IMR-90 (cell line): ENCODE results near the gene KLHL34. TPM values are rescaled to one million over a fixed set of nuclear protein-coding genes. Genes with fewer than 3 reads are reported as not detected.

ENCODE experiments used
- ATAC-seq: fragments of 200-7000 bp; cut with Tn5 transposase; 2 replicates; pipeline ENCODE4 v1.9.1; 2020; ENCODE audit warnings: low read depth, mild to moderate bottlenecking, moderate library complexity
- BruUV-seq: library from RNA; stranded (reverse); fragments of 400-500 nt; replicated peaks from 2 replicates; lab custom pipeline; 2021; lab: Mats Ljungman, UMichigan
- CTCF ChIA-PET: fragments of 300-600 bp; formaldehyde crosslinking; extraction: SDS; loops from one replicate; lab custom pipeline; 2021; ENCODE audit warnings: antibody characterized with exemption; lab: Yijun Ruan, JAX
- POLR2A ChIA-PET: fragments of 300-600 bp; sonication (Branson Sonifier 250); formaldehyde crosslinking; loops from one replicate; lab custom pipeline; 2022; ENCODE audit warnings: antibody characterized with exemption; ENCODE audit not compliant: unreplicated experiment; lab: Charles Lee
- DNase-seq: peaks from one replicate; pipeline ENCODE4 v3.0.0; 2013
- H2AFZ ChIP-seq: replicated peaks from 2 replicates; pipeline ENCODE3; 2013; ENCODE audit warnings: low read length, mild to moderate bottlenecking; ENCODE audit not compliant: poor library complexity
- H2AK5ac ChIP-seq: 2 replicates; pipeline ENCODE4 v1.6.1; 2013; ENCODE audit warnings: low read depth, low read length, inconsistent platforms
- H2AK9ac ChIP-seq: replicated peaks from 2 replicates; pipeline ENCODE3; 2013; ENCODE audit warnings: mild to moderate bottlenecking, low read depth, low read length, moderate library complexity; ENCODE audit not compliant: poor library complexity
- H2BK120ac ChIP-seq: 2 replicates; pipeline ENCODE4 v1.6.1; 2013; ENCODE audit warnings: low read depth, low read length, inconsistent platforms
- H2BK15ac ChIP-seq: 3 replicates; pipeline ENCODE4 v1.6.1; 2013; ENCODE audit warnings: low read depth, low read length, inconsistent platforms
- H2BK20ac ChIP-seq: 2 replicates; pipeline ENCODE4 v1.6.1; 2013; ENCODE audit warnings: low read depth, mild to moderate bottlenecking, inconsistent platforms, low read length, moderate library complexity
- H2BK5ac ChIP-seq: 2 replicates; pipeline ENCODE4 v1.6.1; 2013; ENCODE audit warnings: mild to moderate bottlenecking, low read depth, low read length, inconsistent platforms; ENCODE audit not compliant: poor library complexity, severe bottlenecking
- H3K14ac ChIP-seq: replicated peaks from 2 replicates; pipeline ENCODE4 v1.6.1; 2013; ENCODE audit warnings: low read depth, low read length, inconsistent platforms
- H3K18ac ChIP-seq: 2 replicates; pipeline ENCODE4 v1.6.1; 2013; ENCODE audit warnings: low read depth, low read length, control low read depth
- H3K23ac ChIP-seq: 2 replicates; pipeline ENCODE4 v1.6.1; 2013; ENCODE audit warnings: low read depth, low read length, inconsistent platforms
- H3K27ac ChIP-seq: 2 replicates; pipeline ENCODE4 v1.5.1; 2013; ENCODE audit warnings: mild to moderate bottlenecking, control low read depth, low read length; ENCODE audit not compliant: insufficient read depth
- H3K27me3 ChIP-seq: 2 replicates; pipeline ENCODE4 v1.6.1; 2013; ENCODE audit warnings: low read length; ENCODE audit not compliant: control insufficient read depth, insufficient read depth
- H3K36me3 ChIP-seq: 2 replicates; pipeline ENCODE4 v1.6.1; 2013; ENCODE audit warnings: low read length, mixed read lengths; ENCODE audit not compliant: control insufficient read depth, insufficient read depth
- H3K4ac ChIP-seq: 2 replicates; pipeline ENCODE4 v1.6.1; 2013; ENCODE audit warnings: low read depth, low read length, inconsistent platforms
- H3K4me1 ChIP-seq: 2 replicates; pipeline ENCODE4 v1.6.1; 2013; ENCODE audit warnings: low read length, mixed read lengths; ENCODE audit not compliant: control insufficient read depth, insufficient read depth
- H3K4me2 ChIP-seq: 2 replicates; pipeline ENCODE4 v1.6.1; 2013; ENCODE audit warnings: low read depth, mild to moderate bottlenecking, control low read depth, low read length, moderate library complexity
- H3K4me3 ChIP-seq: 2 replicates; pipeline ENCODE4 v1.5.1; 2013; ENCODE audit warnings: low read depth, mild to moderate bottlenecking, control low read depth, low read length, moderate library complexity; ENCODE audit not compliant: insufficient read depth
- H3K56ac ChIP-seq: 2 replicates; pipeline ENCODE4 v1.6.1; 2013; ENCODE audit warnings: low read length, inconsistent platforms; ENCODE audit not compliant: insufficient read depth; ENCODE audit errors: extremely low read depth
- H3K79me1 ChIP-seq, 2 experiments: 2 replicates each; pipeline ENCODE4 v1.6.1; 2013; ENCODE audit warnings: low read length in 2 of 2, inconsistent platforms in 1 of 2, low read depth in 1 of 2
- H3K9ac ChIP-seq: 2 replicates; pipeline ENCODE4 v1.6.1; 2013; ENCODE audit warnings: low read depth, low read length, control low read depth
- H3K9me1 ChIP-seq: 2 replicates; pipeline ENCODE4 v1.6.1; 2013; ENCODE audit warnings: low read length, inconsistent platforms; ENCODE audit not compliant: insufficient read depth
- H3K9me3 ChIP-seq: 2 replicates; pipeline ENCODE4 v1.6.1; 2013; ENCODE audit warnings: low read length; ENCODE audit not compliant: control insufficient read depth, insufficient read depth
- H4K20me1 ChIP-seq: 2 replicates; pipeline ENCODE4 v1.6.1; 2013; ENCODE audit warnings: low read length, inconsistent platforms; ENCODE audit not compliant: insufficient read depth
- H4K5ac ChIP-seq: 2 replicates; pipeline ENCODE4 v1.6.1; 2013; ENCODE audit warnings: mild to moderate bottlenecking, low read depth, low read length, control low read depth
- H4K8ac ChIP-seq, 2 experiments: 2 replicates each; pipeline ENCODE4 v1.6.1; 2013; ENCODE audit warnings: low read depth in 2 of 2, low read length in 2 of 2, control low read depth in 1 of 2, inconsistent platforms in 1 of 2
- H4K91ac ChIP-seq: 2 replicates; pipeline ENCODE4 v1.6.1; 2013; ENCODE audit warnings: low read depth, low read length, inconsistent platforms; ENCODE audit not compliant: insufficient read depth
- BHLHE40 ChIP-seq: fragments of 150-350 bp; IDR thresholded peaks from 2 replicates; pipeline ENCODE4 v1.6.1; 2016; ENCODE audit warnings: mild to moderate bottlenecking, low read depth, low read length
- CEBPB ChIP-seq: IDR thresholded peaks from 2 replicates; pipeline ENCODE4 v1.6.1; 2012; ENCODE audit warnings: low read depth, low read length, improper control_type of control experiment
- CHD1 ChIP-seq: IDR thresholded peaks from 2 replicates; pipeline ENCODE4 v1.6.1; 2012; ENCODE audit warnings: low read depth, low read length, improper control_type of control experiment
- MAFK ChIP-seq: IDR thresholded peaks from 2 replicates; pipeline ENCODE4 v1.6.1; 2012; ENCODE audit warnings: low read depth, low read length, improper control_type of control experiment
- MAZ ChIP-seq: IDR thresholded peaks from 2 replicates; pipeline ENCODE4 v1.6.1; 2012; ENCODE audit warnings: low read depth, mild to moderate bottlenecking, low read length, improper control_type of control experiment, moderate library complexity, borderline replicate concordance
- MXI1 ChIP-seq: IDR thresholded peaks from 2 replicates; pipeline ENCODE4 v1.6.1; 2012; ENCODE audit warnings: low read depth, mild to moderate bottlenecking, low read length, moderate library complexity, borderline replicate concordance
- NFE2L2 ChIP-seq: fragments of 150-350 bp; IDR thresholded peaks from 2 replicates; pipeline ENCODE4 v1.6.1; 2016; ENCODE audit warnings: low read depth, mild to moderate bottlenecking, low read length
- POLR2A ChIP-seq: IDR thresholded peaks from 2 replicates; pipeline ENCODE4 v1.6.1; 2012; ENCODE audit warnings: mild to moderate bottlenecking, low read depth, low read length
- RAD21 ChIP-seq: IDR thresholded peaks from 2 replicates; pipeline ENCODE4 v1.6.1; 2012; ENCODE audit warnings: low read length, improper control_type of control experiment
- RCOR1 ChIP-seq: IDR thresholded peaks from 2 replicates; pipeline ENCODE4 v1.6.1; 2012; ENCODE audit warnings: mild to moderate bottlenecking, low read length, improper control_type of control experiment; ENCODE audit not compliant: insufficient replicate concordance
- SMC3 ChIP-seq: fragments of 150-350 bp; IDR thresholded peaks from 2 replicates; pipeline ENCODE4 v1.6.1; 2016; ENCODE audit warnings: low read depth, mild to moderate bottlenecking, antibody characterized with exemption, low read length, moderate library complexity
- WGBS, 2 experiments: methylation state at CpG; one replicate each; pipeline versions ENCODE4 v1.1.5 to v1.1.7; 2013; ENCODE audit warnings: missing lambda C conversion rate in 2 of 2; ENCODE audit not compliant: insufficient read length in 1 of 2; ENCODE audit errors: extremely low coverage in 2 of 2; 5-methylcytosine and 5-hydroxymethylcytosine counted together
- dilution Hi-C: fragments of 300-500 bp; cut with HindIII; formaldehyde crosslinking; loops from one replicate; pipeline ENCODE4 v1.14.3; 2018; ENCODE audit warnings: low sequenced_read_pairs; ENCODE audit not compliant: unreplicated experiment
- in situ Hi-C: fragments of 300-500 bp; cut with MboI; formaldehyde crosslinking; loops from 3 replicates; pipeline ENCODE4 v1.14.3; 2019; ENCODE audit warnings: low sequenced_read_pairs, inconsistent platforms, mixed read lengths
- intact Hi-C: fragments of 100-400 bp; cut with micrococcal nuclease; formaldehyde crosslinking; loops from 2 replicates; pipeline ENCODE4 v1.10.0; 2022
- polyA plus RNA-seq, 3 experiments: library from polyadenylated mRNA; depleted of rRNA; stranded (reverse); fragments of >200 nt; gene quantifications; 2 replicates each; pipeline ENCODE4 v1.2.3, GENCODE V29; 2012; ENCODE audit warnings: low replicate concordance in 1 of 3
- total RNA-seq: library from RNA; depleted of rRNA; stranded (reverse); fragments of >200 nt; gene quantifications from 2 replicates; pipeline ENCODE4 v1.2.3, GENCODE V29; 2012
- TF ChIP-seq, protein P1 (sequence below): fragments of 150-350 bp; IDR thresholded peaks from 2 replicates; pipeline ENCODE4 v1.6.1; 2016; ENCODE audit warnings: low read depth, mild to moderate bottlenecking, low read length, moderate library complexity, borderline replicate concordance
- TF ChIP-seq, protein P2 (sequence below): conservative IDR thresholded peaks from 2 replicates; pipeline ENCODE4 v1.5.1; 2012; ENCODE audit warnings: mild to moderate bottlenecking, low read depth, low read length, improper control_type of control experiment
- TF ChIP-seq, protein P3 (sequence below): fragments of 150-350 bp; IDR thresholded peaks from 2 replicates; pipeline ENCODE4 v1.6.1; 2017; ENCODE audit warnings: mild to moderate bottlenecking, antibody characterized with exemption, low read length, low read depth

Gene KLHL34
- total and polyA plus RNA-seq, 2 of the 4 experiments (the other 2 are of a cell fraction), result not detected

DNA sequence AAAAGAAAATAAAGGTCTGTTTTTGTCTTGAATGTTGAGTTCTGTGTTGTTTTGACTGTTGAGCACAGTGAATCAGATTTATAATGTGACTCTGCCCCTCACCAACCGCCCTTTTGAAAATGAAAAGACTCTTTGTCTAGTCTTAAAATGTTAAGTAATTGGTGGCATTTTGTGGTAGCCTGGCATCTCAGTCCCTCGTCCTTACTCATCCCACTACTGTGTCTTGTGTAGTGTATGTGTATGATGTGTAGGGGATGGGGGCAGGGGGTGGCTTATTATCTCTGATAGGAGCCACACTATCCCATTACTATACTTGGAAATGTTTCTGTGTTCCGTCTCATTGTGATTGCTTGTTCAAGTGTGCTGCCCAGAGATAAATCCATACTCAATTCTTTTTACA lies 12.2 kb downstream of the KLHL34 start:
- H4K91ac ChIP-seq, result no peak overlapping the region
- no peaks in the 10 kb centered on the region for H3K36me3 ChIP-seq
- ChIA-PET CTCF (no interaction called here), POLR2A (no interaction called here)
- H4K20me1 ChIP-seq, result no peaks in the 10 kb centered on the region
- no peak overlapping the region for H3K56ac ChIP-seq
- no peak overlapping the region for H3K23ac ChIP-seq
- H3K14ac ChIP-seq, result no peak overlapping the region
- in situ Hi-C loops (no loop called here), intact Hi-C loops (no loop called here), dilution Hi-C loops (no loop called here)
- no peak overlapping the region for H4K8ac ChIP-seq
- no peak overlapping the region for H2AK5ac ChIP-seq
- H3K27ac ChIP-seq, result no peak overlapping the region
- WGBS, 2 experiments, result no CpG with 5 or more reads among the region's 3 CpGs
- no TSS peak for BruUV-seq
- H2AFZ ChIP-seq, result no peak overlapping the region
- no peak overlapping the region for H3K18ac ChIP-seq
- no peaks in the 10 kb centered on the region for H3K9me3 ChIP-seq
- H3K79me1 ChIP-seq, result no peaks in the 10 kb centered on the region
- DNase-seq, result no peak
- no peaks in the 10 kb centered on the region for H3K9me1 ChIP-seq
- H3K4me3 ChIP-seq, result no peak overlapping the region
- no peak overlapping the region for H2BK5ac ChIP-seq
- H2BK20ac ChIP-seq, result no peak overlapping the region
- H4K5ac ChIP-seq, result no peak overlapping the region
- H3K4me1 ChIP-seq, result no peaks in the 10 kb centered on the region
- no peak overlapping the region for H2BK120ac ChIP-seq
- no peak overlapping the region for H2AK9ac ChIP-seq
- no peak for ATAC-seq
- no peak overlapping the region for H3K4me2 ChIP-seq
- H2BK15ac ChIP-seq, result no peak overlapping the region
- no peak overlapping the region for H3K9ac ChIP-seq
- TF ChIP-seq, protein P1, sequence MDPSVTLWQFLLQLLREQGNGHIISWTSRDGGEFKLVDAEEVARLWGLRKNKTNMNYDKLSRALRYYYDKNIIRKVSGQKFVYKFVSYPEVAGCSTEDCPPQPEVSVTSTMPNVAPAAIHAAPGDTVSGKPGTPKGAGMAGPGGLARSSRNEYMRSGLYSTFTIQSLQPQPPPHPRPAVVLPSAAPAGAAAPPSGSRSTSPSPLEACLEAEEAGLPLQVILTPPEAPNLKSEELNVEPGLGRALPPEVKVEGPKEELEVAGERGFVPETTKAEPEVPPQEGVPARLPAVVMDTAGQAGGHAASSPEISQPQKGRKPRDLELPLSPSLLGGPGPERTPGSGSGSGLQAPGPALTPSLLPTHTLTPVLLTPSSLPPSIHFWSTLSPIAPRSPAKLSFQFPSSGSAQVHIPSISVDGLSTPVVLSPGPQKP, result no peak
- TF ChIP-seq MAFK (no peak), MXI1 (no peak), RCOR1 (no peak), RAD21 (no peak), POLR2A (no peak), CEBPB (no peak), CHD1 (no peak), MAZ (no peak), NFE2L2 (no peak), BHLHE40 (no peak), SMC3 (no peak)
- TF ChIP-seq, protein P2, sequence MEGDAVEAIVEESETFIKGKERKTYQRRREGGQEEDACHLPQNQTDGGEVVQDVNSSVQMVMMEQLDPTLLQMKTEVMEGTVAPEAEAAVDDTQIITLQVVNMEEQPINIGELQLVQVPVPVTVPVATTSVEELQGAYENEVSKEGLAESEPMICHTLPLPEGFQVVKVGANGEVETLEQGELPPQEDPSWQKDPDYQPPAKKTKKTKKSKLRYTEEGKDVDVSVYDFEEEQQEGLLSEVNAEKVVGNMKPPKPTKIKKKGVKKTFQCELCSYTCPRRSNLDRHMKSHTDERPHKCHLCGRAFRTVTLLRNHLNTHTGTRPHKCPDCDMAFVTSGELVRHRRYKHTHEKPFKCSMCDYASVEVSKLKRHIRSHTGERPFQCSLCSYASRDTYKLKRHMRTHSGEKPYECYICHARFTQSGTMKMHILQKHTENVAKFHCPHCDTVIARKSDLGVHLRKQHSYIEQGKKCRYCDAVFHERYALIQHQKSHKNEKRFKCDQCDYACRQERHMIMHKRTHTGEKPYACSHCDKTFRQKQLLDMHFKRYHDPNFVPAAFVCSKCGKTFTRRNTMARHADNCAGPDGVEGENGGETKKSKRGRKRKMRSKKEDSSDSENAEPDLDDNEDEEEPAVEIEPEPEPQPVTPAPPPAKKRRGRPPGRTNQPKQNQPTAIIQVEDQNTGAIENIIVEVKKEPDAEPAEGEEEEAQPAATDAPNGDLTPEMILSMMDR, result no peak
- TF ChIP-seq, protein P3, sequence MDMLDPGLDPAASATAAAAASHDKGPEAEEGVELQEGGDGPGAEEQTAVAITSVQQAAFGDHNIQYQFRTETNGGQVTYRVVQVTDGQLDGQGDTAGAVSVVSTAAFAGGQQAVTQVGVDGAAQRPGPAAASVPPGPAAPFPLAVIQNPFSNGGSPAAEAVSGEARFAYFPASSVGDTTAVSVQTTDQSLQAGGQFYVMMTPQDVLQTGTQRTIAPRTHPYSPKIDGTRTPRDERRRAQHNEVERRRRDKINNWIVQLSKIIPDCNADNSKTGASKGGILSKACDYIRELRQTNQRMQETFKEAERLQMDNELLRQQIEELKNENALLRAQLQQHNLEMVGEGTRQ, result no peak
- no peaks in the 10 kb centered on the region for H3K27me3 ChIP-seq
- H3K4ac ChIP-seq, result no peak overlapping the region
